Measurements from ENCODE around the gene ACSF3. TPM values are rescaled to one million over a fixed set of nuclear protein-coding genes. Genes with fewer than 3 reads are reported as not detected.

Gene ACSF3
- total and polyA plus RNA-seq, 2 of the 4 experiments (the other 2 are of a cell fraction), result 9.5 to 14.2 TPM

DNA sequence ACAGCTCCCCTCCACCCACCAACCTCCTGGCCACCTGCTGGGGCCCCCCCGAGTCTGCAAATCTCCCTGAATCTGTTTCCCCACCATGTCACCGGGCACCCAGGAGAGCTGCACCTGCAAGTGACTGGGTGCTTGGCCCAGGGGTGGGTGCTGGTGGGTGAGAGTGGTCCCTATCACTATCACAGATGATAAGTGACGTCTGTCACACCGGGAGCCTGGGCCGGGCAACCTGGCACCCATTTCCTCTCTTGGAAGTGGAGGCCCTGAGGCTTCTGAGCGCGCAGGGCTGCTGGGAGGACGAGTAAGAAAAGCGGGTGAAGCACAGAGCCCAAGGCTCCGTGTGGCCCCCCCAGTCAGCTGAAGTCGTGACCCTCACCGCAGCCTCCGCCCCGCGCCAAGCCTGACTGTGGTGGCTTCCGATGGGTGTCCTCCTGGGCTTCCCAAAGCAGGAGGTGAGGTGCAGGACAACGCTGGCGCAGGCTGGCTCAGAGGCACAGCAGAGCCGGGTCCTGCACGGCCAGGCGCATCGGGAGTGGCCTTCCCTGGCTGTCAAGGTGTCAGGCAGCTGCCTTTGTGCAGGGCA, 21.0 kb upstream of the ACSF3 start:
- H3K9me1 ChIP-seq (ENCODE audit: insufficient read depth, low read length), result no peaks in the 10 kb centered on the region
- POLR2A ChIA-PET (ENCODE audit: unreplicated experiment), result no interaction called here

More for the DNA sequence above, 21.0 kb upstream of the ACSF3 start:
- Histone ChIP-seq H3K36me3 (ENCODE audit: control insufficient read depth, insufficient read depth, low read length) (no peaks in the 10 kb centered on the region), H3K27me3 (ENCODE audit: control insufficient read depth, insufficient read depth, low read length) (peaks cover 10% of the 10 kb centered on the region; the same call in 1 of the 2 replicates), H2AK9ac (replicated peaks; ENCODE audit: low read depth, low read length, poor library complexity) (no peak overlapping the region), H4K20me1 (ENCODE audit: insufficient read depth, low read length) (no peaks in the 10 kb centered on the region), H3K79me1 (ENCODE audit: low read depth in 1 of 2, low read length in 2 of 2) (no peaks in the 10 kb centered on the region), H2AFZ (replicated peaks; ENCODE audit: low read length, poor library complexity) (no peak overlapping the region), H2AK5ac (ENCODE audit: low read depth, low read length) (no peak overlapping the region), H3K23ac (ENCODE audit: low read depth, low read length) (no peak overlapping the region), H4K8ac (ENCODE audit: low read depth in 2 of 2, low read length in 2 of 2) (no peak overlapping the region), H4K91ac (ENCODE audit: insufficient read depth, low read depth, low read length) (no peak overlapping the region), H3K4ac (ENCODE audit: low read depth, low read length) (no peak overlapping the region), H3K4me3 (ENCODE audit: insufficient read depth, low read depth, low read length) (no peak overlapping the region), H3K9me3 (ENCODE audit: control insufficient read depth, insufficient read depth, low read length) (peaks cover 2% of the 10 kb centered on the region; the same call in 1 of the 2 replicates), H4K5ac (ENCODE audit: low read depth, low read length) (no peak overlapping the region), H3K18ac (ENCODE audit: low read depth, low read length) (no peak overlapping the region), H2BK15ac (ENCODE audit: low read depth, low read length) (no peak overlapping the region), H2BK5ac (ENCODE audit: low read depth, low read length, poor library complexity, severe bottlenecking) (no peak overlapping the region), H3K9ac (ENCODE audit: low read depth, low read length) (no peak overlapping the region), H2BK120ac (ENCODE audit: low read depth, low read length) (no peak overlapping the region), H2BK20ac (ENCODE audit: low read depth, low read length) (no peak overlapping the region), H3K56ac (ENCODE audit: extremely low read depth, insufficient read depth, low read length) (no peak overlapping the region), H3K27ac (ENCODE audit: insufficient read depth, low read length) (no peak overlapping the region), H3K14ac (replicated peaks; ENCODE audit: low read depth, low read length) (no peak overlapping the region), H3K4me1 (ENCODE audit: control insufficient read depth, insufficient read depth, low read length) (no peaks in the 10 kb centered on the region), H3K4me2 (ENCODE audit: low read depth, low read length) (no peak overlapping the region)
- TF ChIP-seq CHD1 (IDR thresholded peaks at IDR 0.05; ENCODE audit: low read depth, low read length) (no peak), FOS (IDR thresholded peaks at IDR 0.05; ENCODE audit: low read depth, low read length) (no peak), CEBPB (IDR thresholded peaks at IDR 0.05; ENCODE audit: low read depth, low read length) (no peak)
- 92% methylated on average over 9 of the region's 22 CpGs; no CpG with 5 or more reads in 1 of the 2 experiments for WGBS, 2 experiments (ENCODE audit: extremely low coverage in 2 of 2, insufficient read length in 1 of 2)
- dilution Hi-C loops (cut with HindIII; ENCODE audit: low sequenced_read_pairs, unreplicated experiment) (no loop called here), in situ Hi-C loops (cut with MboI; ENCODE audit: low sequenced_read_pairs) (no loop called here), intact Hi-C loops (cut with micrococcal nuclease) (no loop called here)
- DNase-seq, result no peak
- no peak for ATAC-seq (ENCODE audit: low read depth)
- CTCF ChIA-PET, result no interaction called here
- no TSS peak for BruUV-seq (replicated peaks)
